ENCODE measurements around the gene FAM241A. TPM values are rescaled to one million over a fixed set of nuclear protein-coding genes. Genes with fewer than 3 reads are reported as not detected.

Gene FAM241A
- total and polyA plus RNA-seq, 9 of the 15 experiments (the other 6 are each of a cell fraction or from before 2014, with no cell fraction given), result 2.3 to 8.5 (median 5.3) TPM

DNA sequence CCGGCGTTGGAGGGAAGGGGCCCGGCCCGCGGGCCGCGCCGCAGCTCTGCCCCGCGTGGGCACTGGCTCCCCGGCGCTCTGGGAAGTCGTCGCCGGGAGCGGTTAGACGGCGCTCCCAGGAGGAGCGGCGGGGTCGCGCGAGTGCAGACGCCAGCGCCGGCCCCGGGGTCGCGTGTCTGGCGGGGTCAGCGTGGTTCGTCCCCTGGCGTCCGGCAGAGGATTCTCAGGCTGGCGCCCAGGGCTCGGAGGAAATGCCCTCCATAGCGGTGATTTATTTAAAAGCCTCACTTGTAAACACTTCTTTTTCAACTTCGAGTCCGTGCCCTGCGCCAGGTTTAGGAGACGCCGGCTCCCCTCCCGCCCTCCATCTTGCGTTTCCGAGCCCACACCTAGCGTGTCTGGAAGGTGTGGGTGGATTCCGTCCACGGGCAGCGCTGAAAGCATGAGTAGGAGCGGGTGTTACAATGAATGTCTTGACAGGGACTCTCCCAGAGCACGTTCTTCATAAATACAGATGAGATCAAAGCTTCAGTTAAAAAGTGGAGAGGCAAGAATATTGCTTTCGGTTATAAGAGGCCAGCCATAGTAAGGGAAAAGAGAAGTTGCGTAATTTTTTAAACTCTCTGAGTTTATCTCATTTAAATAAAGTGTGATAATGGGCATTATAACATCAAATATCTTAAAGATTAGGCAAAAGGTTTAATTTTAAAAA, 692 bp downstream of the FAM241A start (continued):
- TF ChIP-seq, protein P1, sequence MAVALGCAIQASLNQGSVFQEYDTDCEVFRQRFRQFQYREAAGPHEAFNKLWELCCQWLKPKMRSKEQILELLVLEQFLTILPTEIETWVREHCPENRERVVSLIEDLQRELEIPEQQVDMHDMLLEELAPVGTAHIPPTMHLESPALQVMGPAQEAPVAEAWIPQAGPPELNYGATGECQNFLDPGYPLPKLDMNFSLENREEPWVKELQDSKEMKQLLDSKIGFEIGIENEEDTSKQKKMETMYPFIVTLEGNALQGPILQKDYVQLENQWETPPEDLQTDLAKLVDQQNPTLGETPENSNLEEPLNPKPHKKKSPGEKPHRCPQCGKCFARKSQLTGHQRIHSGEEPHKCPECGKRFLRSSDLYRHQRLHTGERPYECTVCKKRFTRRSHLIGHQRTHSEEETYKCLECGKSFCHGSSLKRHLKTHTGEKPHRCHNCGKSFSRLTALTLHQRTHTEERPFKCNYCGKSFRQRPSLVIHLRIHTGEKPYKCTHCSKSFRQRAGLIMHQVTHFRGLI (CRISPR knock-in tag; IDR thresholded peaks at IDR 0.05), result no peak
- no peak for TF ChIP-seq ZBTB17 (CRISPR knock-in tag; IDR thresholded peaks at IDR 0.05)
- no peak for TF ChIP-seq ZKSCAN1 (IDR thresholded peaks at IDR 0.05; ENCODE audit: low read depth, low read length)
- TF ChIP-seq, protein P2, sequence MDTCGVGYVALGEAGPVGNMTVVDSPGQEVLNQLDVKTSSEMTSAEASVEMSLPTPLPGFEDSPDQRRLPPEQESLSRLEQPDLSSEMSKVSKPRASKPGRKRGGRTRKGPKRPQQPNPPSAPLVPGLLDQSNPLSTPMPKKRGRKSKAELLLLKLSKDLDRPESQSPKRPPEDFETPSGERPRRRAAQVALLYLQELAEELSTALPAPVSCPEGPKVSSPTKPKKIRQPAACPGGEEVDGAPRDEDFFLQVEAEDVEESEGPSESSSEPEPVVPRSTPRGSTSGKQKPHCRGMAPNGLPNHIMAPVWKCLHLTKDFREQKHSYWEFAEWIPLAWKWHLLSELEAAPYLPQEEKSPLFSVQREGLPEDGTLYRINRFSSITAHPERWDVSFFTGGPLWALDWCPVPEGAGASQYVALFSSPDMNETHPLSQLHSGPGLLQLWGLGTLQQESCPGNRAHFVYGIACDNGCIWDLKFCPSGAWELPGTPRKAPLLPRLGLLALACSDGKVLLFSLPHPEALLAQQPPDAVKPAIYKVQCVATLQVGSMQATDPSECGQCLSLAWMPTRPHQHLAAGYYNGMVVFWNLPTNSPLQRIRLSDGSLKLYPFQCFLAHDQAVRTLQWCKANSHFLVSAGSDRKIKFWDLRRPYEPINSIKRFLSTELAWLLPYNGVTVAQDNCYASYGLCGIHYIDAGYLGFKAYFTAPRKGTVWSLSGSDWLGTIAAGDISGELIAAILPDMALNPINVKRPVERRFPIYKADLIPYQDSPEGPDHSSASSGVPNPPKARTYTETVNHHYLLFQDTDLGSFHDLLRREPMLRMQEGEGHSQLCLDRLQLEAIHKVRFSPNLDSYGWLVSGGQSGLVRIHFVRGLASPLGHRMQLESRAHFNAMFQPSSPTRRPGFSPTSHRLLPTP (IDR thresholded peaks at IDR 0.05; ENCODE audit: borderline replicate concordance, extremely low read depth, insufficient read length), result no peak
- no peak for TF ChIP-seq FOXO4 (CRISPR knock-in tag; IDR thresholded peaks at IDR 0.05)
- TF ChIP-seq, protein P3, sequence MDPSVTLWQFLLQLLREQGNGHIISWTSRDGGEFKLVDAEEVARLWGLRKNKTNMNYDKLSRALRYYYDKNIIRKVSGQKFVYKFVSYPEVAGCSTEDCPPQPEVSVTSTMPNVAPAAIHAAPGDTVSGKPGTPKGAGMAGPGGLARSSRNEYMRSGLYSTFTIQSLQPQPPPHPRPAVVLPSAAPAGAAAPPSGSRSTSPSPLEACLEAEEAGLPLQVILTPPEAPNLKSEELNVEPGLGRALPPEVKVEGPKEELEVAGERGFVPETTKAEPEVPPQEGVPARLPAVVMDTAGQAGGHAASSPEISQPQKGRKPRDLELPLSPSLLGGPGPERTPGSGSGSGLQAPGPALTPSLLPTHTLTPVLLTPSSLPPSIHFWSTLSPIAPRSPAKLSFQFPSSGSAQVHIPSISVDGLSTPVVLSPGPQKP (CRISPR knock-in tag; IDR thresholded peaks at IDR 0.05), result no peak
- peak; percentile 4 for TF ChIP-seq CHD1 (IDR thresholded peaks at IDR 0.05; ENCODE audit: low read length)
- 0 out of 2 replicates have a peak, but pooled peaks have one; percentile 1 for TF ChIP-seq NFIC (IDR thresholded peaks at IDR 0.05)
- no peak for TF ChIP-seq DACH1 (IDR thresholded peaks at IDR 0.05; ENCODE audit: partially characterized antibody)
- TF ChIP-seq ZNF431 (CRISPR knock-in tag; IDR thresholded peaks at IDR 0.05), result no peak
- TF ChIP-seq SIN3A (IDR thresholded peaks at IDR 0.05; ENCODE audit: borderline replicate concordance in 2 of 2, control insufficient read depth in 1 of 2, low read depth in 2 of 2, low read length in 2 of 2), result no peak
- TF ChIP-seq PML (IDR thresholded peaks at IDR 0.05; ENCODE audit: low read length), result no peak
- TF ChIP-seq, protein P4, sequence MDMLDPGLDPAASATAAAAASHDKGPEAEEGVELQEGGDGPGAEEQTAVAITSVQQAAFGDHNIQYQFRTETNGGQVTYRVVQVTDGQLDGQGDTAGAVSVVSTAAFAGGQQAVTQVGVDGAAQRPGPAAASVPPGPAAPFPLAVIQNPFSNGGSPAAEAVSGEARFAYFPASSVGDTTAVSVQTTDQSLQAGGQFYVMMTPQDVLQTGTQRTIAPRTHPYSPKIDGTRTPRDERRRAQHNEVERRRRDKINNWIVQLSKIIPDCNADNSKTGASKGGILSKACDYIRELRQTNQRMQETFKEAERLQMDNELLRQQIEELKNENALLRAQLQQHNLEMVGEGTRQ (CRISPR knock-in tag; IDR thresholded peaks at IDR 0.05), result no peak
- 0 out of 2 replicates have a peak, but pooled peaks have one; percentile 49 for TF ChIP-seq NFRKB (IDR thresholded peaks at IDR 0.05; ENCODE audit: low read depth)
- no peak for TF ChIP-seq HMG20B (CRISPR knock-in tag; IDR thresholded peaks at IDR 0.05)
- TF ChIP-seq YY1 (IDR thresholded peaks at IDR 0.05; ENCODE audit: borderline replicate concordance in 1 of 3, control insufficient read depth in 1 of 3, extremely low read depth in 1 of 3, insufficient read depth in 3 of 3, insufficient read length in 1 of 3, insufficient replicate concordance in 2 of 3, low read depth in 1 of 3, low read length in 2 of 3), result peak in 1 of 3 experiments; percentile 87
- no peak for TF ChIP-seq ZNF174 (CRISPR knock-in tag; IDR thresholded peaks at IDR 0.05)
- peak; percentile 40; the same call in 1 of the 2 replicates for TF ChIP-seq TEAD4 (IDR thresholded peaks at IDR 0.05; ENCODE audit: low read length)
- no peak for TF ChIP-seq TEAD4 (CRISPR knock-in tag; IDR thresholded peaks at IDR 0.05; ENCODE audit: borderline replicate concordance)

All from K562 (cell line).